ENCODE data around the gene EMD.

Gene EMD

DNA sequence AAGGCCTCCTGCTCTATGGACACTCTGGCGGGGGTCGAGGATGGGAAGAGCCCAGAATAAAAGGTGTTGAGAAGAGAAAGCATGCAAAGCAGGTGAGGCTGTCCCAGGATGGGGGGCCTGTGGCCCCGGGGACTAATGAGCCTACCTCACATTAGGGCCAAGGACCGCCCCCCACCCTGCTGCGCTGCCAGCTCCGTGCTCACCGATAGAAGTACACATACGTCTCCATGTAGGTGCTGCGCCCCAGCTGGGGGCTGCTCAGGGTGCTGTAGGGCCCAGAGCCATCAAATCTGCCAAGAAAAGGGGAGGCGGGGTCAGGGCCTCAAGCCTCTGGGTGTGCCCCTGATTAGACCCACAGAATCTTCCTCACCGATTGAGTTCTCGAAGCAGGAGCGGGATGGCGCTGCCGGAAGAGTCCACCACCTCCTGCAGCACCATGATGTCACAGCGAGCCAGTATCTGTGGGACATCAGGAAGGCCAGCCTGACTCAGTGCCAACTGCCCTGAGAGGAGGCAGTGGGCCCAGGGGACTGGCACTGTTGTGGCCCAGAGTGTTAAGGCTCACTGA, 25.6 kb downstream of the EMD start:
- no peaks in the 10 kb centered on the region for H3K27me3 ChIP-seq (ENCODE audit: control insufficient read depth, insufficient read depth, low read length)
- H3K36me3 ChIP-seq (ENCODE audit: control insufficient read depth, insufficient read depth, low read length) = peaks cover 8% of the 10 kb centered on the region
- H3K4me1 ChIP-seq (ENCODE audit: control insufficient read depth, insufficient read depth, low read length) = no peaks in the 10 kb centered on the region
- no peak overlapping the region for H3K27ac ChIP-seq (ENCODE audit: low read depth, low read length)
- no peak overlapping the region for H3K9ac ChIP-seq (ENCODE audit: low read length)
- no peak overlapping the region for H3K4me3 ChIP-seq (ENCODE audit: low read length)

DNA sequence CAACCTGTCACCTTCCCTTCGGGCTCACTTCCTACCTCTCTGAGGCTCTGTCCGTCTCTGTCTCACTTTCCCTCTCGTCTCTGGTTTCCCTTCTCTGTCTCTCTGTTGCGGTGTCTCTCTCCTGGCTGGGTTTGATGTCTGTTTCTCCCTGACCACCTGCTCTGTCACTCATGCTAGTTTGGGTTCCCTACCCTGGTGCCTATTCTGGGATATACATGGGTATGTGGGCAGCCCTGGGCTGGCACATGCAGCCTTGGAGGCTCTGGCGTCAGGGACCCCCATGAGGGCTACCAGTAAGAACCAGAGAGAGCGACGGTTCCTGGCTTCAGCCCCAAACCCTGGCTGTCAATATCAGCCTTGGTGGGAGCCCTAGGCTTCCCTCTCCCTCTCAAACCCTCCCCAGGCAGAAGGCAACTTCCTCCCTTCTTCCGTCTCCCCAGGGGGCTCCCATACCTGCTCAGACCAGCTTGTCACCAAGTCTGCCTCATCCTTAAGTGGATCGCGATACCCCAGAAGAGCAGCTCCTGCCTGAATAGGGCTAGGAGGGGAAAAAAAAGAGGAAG, 29.6 kb downstream of the EMD start:
- Histone ChIP-seq H3K36me3 (ENCODE audit: control insufficient read depth, insufficient read depth, low read length) (no peaks in the 10 kb centered on the region), H3K9ac (ENCODE audit: low read length) (no peak overlapping the region), H3K4me1 (ENCODE audit: control insufficient read depth, insufficient read depth, low read length) (no peaks in the 10 kb centered on the region), H3K27ac (ENCODE audit: low read depth, low read length) (no peak overlapping the region), H3K4me3 (ENCODE audit: low read length) (peak overlapping the region; percentile 46), H3K27me3 (ENCODE audit: control insufficient read depth, insufficient read depth, low read length) (peaks cover 2% of the 10 kb centered on the region)

DNA sequence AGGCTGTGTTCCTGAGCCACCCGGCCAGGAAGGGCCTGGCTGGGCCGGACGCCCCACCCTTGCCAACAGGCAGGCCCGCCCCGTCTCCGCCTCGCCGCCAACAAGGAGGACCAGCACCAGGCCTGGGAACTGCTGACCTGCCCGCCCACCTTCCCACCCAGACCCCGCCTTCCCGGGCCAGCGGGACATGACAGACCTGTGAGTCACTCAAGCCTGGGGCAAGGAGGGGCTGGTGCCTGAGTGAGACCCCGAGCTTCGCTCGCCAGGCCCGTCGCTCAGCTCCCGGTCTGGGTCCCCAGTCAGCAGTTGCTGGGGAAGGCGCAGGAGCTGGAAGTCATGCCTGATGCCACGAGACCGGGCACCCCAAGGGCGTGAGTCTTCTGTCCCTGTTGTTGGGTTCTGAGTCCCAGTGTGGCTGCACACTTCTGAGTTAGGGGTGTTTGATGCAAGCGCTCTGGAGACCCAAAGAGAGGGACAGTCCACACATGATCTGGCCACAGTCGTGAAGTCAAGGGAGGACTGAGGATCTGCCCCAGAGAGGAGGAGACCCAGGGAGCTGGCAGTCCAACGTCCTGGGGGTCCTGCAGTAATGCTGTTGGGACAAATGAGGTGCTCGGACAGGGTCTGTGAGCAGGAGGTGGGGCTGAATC, 30.3 kb downstream of the EMD start, which contains the start of gene DNASE1L1:
Gene DNASE1L1, minus strand, starts transcription at position 33 of the 650 bp plus-strand sequence. CDS start 3,686 bp downstream, outside the sequence.
- H3K27ac ChIP-seq (ENCODE audit: low read depth, low read length) = peak within 1 kb of the TSS; percentile 32
- H3K4me1 ChIP-seq (ENCODE audit: control insufficient read depth, insufficient read depth, low read length) = no peaks in the 10 kb centered on the region
- no peak within 1 kb of the TSS for H3K9ac ChIP-seq (ENCODE audit: low read length)
- peak within 1 kb of the TSS; percentile 49 for H3K4me3 ChIP-seq (ENCODE audit: low read length)
- H3K36me3 ChIP-seq (ENCODE audit: control insufficient read depth, insufficient read depth, low read length) = no peaks in the 10 kb centered on the region
- H3K27me3 ChIP-seq (ENCODE audit: control insufficient read depth, insufficient read depth, low read length) = peaks cover 2% of the 10 kb centered on the region

DNA sequence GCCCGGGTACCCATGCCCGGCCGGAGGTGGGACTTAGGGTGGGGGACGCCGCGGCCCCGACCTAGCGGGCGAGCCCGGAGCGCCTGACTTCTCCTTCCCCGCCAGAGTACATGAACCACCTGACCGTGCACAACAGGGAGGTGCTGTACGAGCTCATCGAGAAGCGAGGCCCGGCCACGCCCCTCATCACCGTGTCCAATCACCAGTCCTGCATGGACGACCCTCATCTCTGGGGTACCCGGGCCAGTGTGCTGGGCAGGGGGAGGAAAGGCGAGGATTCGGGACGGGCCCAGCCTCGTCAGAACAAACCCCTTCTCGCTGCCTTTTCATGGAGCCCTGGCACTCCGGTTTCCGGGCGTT, 32.9 kb downstream of the EMD start:
- peak overlapping the region; percentile 70 for H3K4me3 ChIP-seq (ENCODE audit: low read length)
- no peaks in the 10 kb centered on the region for H3K4me1 ChIP-seq (ENCODE audit: control insufficient read depth, insufficient read depth, low read length)
- peak overlapping the region; percentile 62 for H3K9ac ChIP-seq (ENCODE audit: low read length)
- H3K27ac ChIP-seq (ENCODE audit: low read depth, low read length) = peak overlapping the region; percentile 85
- peaks cover 2% of the 10 kb centered on the region for H3K27me3 ChIP-seq (ENCODE audit: control insufficient read depth, insufficient read depth, low read length)
- H3K36me3 ChIP-seq (ENCODE audit: control insufficient read depth, insufficient read depth, low read length) = no peaks in the 10 kb centered on the region

DNA sequence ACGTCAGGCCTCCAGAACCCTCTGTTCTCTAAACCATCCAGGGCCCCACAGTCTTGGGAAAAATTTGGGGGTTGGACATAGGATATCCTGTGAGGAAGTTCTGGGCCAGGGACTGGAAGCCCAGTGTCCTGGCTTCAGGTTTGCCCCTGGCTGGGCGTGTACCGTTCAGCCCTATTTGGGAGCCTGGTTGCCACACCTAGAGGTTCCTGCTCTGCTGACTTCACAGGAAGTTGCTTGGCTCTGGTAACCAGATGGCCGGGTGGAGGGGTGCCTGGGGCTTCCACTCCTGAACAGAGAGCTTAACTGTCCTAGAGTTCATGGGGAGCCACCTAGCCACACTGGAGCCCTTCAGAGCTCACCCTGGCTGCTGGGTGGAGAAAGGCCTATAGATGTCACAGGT, 33.4 kb downstream of the EMD start:
- Histone ChIP-seq H3K4me1 (ENCODE audit: control insufficient read depth, insufficient read depth, low read length) (no peaks in the 10 kb centered on the region), H3K27me3 (ENCODE audit: control insufficient read depth, insufficient read depth, low read length) (peaks cover 2% of the 10 kb centered on the region), H3K27ac (ENCODE audit: low read depth, low read length) (peak overlapping the region; percentile 85), H3K4me3 (ENCODE audit: low read length) (peak overlapping the region; percentile 70), H3K9ac (ENCODE audit: low read length) (no peak overlapping the region), H3K36me3 (ENCODE audit: control insufficient read depth, insufficient read depth, low read length) (no peaks in the 10 kb centered on the region)

DNA sequence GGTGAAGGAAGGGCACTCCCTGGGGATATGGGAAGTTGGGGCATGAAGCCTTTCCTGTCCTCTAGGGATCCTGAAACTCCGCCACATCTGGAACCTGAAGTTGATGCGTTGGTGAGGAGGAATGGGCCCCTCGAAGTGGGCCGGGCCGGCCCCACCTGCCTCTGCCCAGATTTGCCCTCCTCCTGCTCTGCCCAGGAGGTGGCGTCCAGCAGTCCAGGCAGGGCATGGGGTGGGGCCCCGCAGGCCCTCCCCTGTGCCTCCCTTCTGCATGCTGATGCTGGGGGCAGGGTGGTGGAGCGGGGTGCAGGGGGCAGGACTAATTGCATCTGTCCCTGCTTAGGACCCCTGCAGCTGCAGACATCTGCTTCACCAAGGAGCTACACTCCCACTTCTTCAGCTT, 34.0 kb downstream of the EMD start:
- Histone ChIP-seq H3K36me3 (ENCODE audit: control insufficient read depth, insufficient read depth, low read length) (no peaks in the 10 kb centered on the region), H3K4me3 (ENCODE audit: low read length) (no peak overlapping the region), H3K27ac (ENCODE audit: low read depth, low read length) (no peak overlapping the region), H3K4me1 (ENCODE audit: control insufficient read depth, insufficient read depth, low read length) (no peaks in the 10 kb centered on the region), H3K9ac (ENCODE audit: low read length) (no peak overlapping the region), H3K27me3 (ENCODE audit: control insufficient read depth, insufficient read depth, low read length) (peaks cover 2% of the 10 kb centered on the region)

DNA sequence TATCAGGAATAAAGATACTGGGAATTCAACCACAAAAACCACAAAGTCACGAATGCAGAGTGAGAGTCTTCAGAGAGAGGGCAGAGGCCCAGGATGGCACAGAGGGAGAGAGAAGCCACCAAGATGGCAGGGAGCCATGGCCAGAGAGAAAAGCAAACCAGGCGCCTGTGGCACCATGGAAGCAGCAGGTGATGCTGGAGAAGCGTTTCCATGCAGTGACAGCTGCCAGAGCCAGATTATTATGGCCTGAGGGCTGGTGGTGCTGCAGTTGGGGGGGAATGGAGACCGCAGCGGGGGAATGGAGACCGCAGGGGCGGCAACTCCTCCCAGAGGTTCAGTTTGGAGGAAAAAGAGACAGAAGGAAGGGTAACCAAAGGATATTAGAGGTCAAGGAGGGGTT, 38.1 kb downstream of the EMD start:
- no peak overlapping the region for H3K9ac ChIP-seq (ENCODE audit: low read length)
- no peaks in the 10 kb centered on the region for H3K36me3 ChIP-seq (ENCODE audit: control insufficient read depth, insufficient read depth, low read length)
- no peak overlapping the region for H3K4me3 ChIP-seq (ENCODE audit: low read length)
- no peaks in the 10 kb centered on the region for H3K4me1 ChIP-seq (ENCODE audit: control insufficient read depth, insufficient read depth, low read length)
- H3K27me3 ChIP-seq (ENCODE audit: control insufficient read depth, insufficient read depth, low read length) = peaks cover 4% of the 10 kb centered on the region
- H3K27ac ChIP-seq (ENCODE audit: low read depth, low read length) = no peak overlapping the region

DNA sequence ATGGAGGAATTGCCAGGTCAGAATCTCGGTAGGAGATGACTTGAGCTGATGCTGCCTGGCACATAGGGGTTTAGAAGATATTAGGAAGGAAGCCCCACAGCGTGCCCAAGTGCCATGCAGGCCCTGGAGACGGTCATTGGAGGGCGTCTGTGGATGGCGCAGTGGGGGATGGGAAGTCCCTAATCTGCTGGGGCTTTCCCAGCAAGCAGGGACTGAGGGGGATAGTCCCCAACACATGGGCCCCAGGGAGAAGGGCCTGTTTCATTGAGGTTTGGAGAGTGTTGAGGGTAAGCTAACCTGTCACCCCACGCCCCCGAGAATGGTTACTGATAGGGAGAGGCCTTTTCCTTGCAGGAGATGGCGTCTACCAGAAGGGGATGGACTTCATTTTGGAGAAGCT, 40.1 kb downstream of the EMD start:
- no peak overlapping the region for H3K4me3 ChIP-seq (ENCODE audit: low read length)
- H3K27me3 ChIP-seq (ENCODE audit: control insufficient read depth, insufficient read depth, low read length) = peaks cover 3% of the 10 kb centered on the region
- no peaks in the 10 kb centered on the region for H3K4me1 ChIP-seq (ENCODE audit: control insufficient read depth, insufficient read depth, low read length)
- H3K36me3 ChIP-seq (ENCODE audit: control insufficient read depth, insufficient read depth, low read length) = no peaks in the 10 kb centered on the region
- H3K9ac ChIP-seq (ENCODE audit: low read length) = no peak overlapping the region
- no peak overlapping the region for H3K27ac ChIP-seq (ENCODE audit: low read depth, low read length)

DNA sequence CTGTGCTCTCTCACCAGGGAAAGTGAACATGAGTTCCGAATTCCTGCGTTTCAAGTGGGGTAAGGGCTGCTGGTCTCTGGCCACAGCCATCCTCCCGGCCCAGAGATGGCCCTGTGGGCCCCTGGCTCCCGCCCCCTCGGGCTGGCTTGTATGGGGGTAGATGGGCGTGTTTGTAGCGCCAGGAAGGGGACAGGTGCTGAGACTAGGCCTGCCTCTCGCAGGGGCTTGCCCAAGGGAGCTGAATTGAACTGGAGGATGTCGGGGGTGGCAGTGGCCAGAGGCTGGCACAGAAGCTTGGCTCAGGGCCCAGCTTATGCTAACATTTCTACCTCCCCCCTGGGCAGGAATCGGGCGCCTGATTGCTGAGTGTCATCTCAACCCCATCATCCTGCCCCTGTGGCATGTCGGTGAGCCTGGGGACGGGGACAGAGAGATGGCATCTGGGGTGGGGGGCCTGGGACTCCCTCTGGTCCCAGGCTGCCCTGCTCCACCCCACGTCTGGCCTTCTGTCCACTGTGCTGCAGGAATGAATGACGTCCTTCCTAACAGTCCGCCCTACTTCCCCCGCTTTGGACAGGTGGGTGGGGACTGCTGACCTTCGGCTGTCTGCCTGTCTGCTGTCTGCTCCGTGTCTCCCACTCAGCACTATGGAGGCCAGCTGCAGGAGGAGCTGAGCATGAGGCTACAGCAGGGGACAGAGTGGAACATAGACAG, 40.8 kb downstream of the EMD start:
- no peak overlapping the region for H3K9ac ChIP-seq (ENCODE audit: low read length)
- no peaks in the 10 kb centered on the region for H3K4me1 ChIP-seq (ENCODE audit: control insufficient read depth, insufficient read depth, low read length)
- no peak overlapping the region for H3K27ac ChIP-seq (ENCODE audit: low read depth, low read length)
- peaks cover 3% of the 10 kb centered on the region for H3K27me3 ChIP-seq (ENCODE audit: control insufficient read depth, insufficient read depth, low read length)
- H3K4me3 ChIP-seq (ENCODE audit: low read length) = no peak overlapping the region
- no peaks in the 10 kb centered on the region for H3K36me3 ChIP-seq (ENCODE audit: control insufficient read depth, insufficient read depth, low read length)

DNA sequence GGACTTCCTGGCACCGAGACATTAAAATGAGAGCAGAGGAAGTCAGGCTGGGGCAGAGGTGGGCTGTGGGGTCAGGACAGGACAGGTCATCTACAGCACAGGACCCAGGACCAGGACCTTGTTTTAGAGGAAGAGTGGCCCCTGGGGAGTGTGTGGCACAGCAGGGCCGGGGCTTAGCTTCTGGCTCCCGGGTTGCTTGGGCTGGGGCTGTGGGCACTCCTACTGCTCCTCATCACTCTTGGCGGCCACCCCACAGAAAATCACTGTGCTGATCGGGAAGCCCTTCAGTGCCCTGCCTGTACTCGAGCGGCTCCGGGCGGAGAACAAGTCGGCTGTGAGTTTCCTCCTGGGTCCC, 41.3 kb downstream of the EMD start:
- Histone ChIP-seq H3K27me3 (ENCODE audit: control insufficient read depth, insufficient read depth, low read length) (peaks cover 3% of the 10 kb centered on the region), H3K36me3 (ENCODE audit: control insufficient read depth, insufficient read depth, low read length) (no peaks in the 10 kb centered on the region), H3K27ac (ENCODE audit: low read depth, low read length) (no peak overlapping the region), H3K4me3 (ENCODE audit: low read length) (no peak overlapping the region), H3K9ac (ENCODE audit: low read length) (no peak overlapping the region), H3K4me1 (ENCODE audit: control insufficient read depth, insufficient read depth, low read length) (no peaks in the 10 kb centered on the region)

DNA sequence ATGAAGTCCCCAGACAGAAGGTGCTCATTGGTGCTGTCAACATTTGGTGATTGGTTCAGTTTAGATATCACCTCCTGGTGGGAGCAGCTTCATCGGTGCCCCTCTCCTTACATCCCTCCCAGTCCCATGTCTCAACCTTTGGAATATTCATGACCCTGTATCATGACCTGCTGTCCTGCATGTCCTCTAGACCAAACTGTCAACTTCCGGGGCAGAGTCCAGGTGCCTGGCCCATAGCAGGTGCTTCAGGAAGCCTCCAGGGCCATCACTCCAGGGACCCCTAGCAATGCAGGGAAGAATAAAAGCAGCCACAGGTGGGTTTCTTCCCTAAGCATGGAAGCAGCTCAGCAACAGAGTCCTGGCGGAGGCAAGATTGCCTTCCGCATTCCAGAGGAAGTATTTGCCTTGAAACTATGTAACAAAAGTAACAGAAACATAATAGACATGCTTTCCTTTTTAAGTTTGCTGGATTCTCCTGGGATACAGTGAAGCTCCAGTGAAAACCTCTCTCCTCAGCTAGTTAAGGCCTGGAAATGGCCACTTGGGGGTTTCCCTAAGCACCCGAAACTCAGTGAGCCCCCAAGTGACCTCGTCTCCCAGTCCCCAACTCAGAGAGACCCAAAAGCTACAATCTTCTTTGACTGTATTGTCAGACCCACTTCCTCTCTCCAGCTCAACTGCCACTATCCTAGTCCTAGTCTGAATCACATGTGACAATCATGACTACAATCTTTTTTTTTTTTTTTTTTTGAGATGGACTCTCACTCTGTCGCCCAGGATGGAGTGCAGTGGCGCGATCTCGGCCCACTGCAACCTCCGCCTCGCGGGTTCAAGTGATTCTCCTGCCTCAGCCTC, 48.0 kb downstream of the EMD start:
- Histone ChIP-seq H3K36me3 (ENCODE audit: control insufficient read depth, insufficient read depth, low read length) (peaks cover 1% of the 10 kb centered on the region), H3K4me3 (ENCODE audit: low read length) (no peak overlapping the region), H3K9ac (ENCODE audit: low read length) (no peak overlapping the region), H3K4me1 (ENCODE audit: control insufficient read depth, insufficient read depth, low read length) (peaks cover 6% of the 10 kb centered on the region), H3K27me3 (ENCODE audit: control insufficient read depth, insufficient read depth, low read length) (no peaks in the 10 kb centered on the region), H3K27ac (ENCODE audit: low read depth, low read length) (no peak overlapping the region)

Measured in rectal smooth muscle tissue (tissue), 1 donor.